Trophoblast cell (in vitro differentiated cells and primary cell): ENCODE results near the gene NR2E3.

ENCODE experiments used
- DNase-seq, 2 donors: peaks; one replicate each; pipeline ENCODE4 v3.0.0-alpha.2; 2016
- H2AFZ ChIP-seq: 2 replicates; pipeline ENCODE4 v1.6.1; 2013; ENCODE audit warnings: low read length, moderate library complexity, mild to moderate bottlenecking; ENCODE audit not compliant: insufficient read depth, poor library complexity
- H2AK5ac ChIP-seq: 2 replicates; pipeline ENCODE4 v1.6.1; 2013; ENCODE audit warnings: mild to moderate bottlenecking, low read length
- H2BK120ac ChIP-seq: 2 replicates; pipeline ENCODE4 v1.6.1; 2013; ENCODE audit warnings: low read length, mild to moderate bottlenecking, moderate library complexity; ENCODE audit not compliant: insufficient read depth, poor library complexity
- H2BK12ac ChIP-seq: 2 replicates; pipeline ENCODE4 v1.6.1; 2013; ENCODE audit warnings: mild to moderate bottlenecking, low read length, moderate library complexity
- H2BK5ac ChIP-seq: 2 replicates; pipeline ENCODE4 v1.6.1; 2013; ENCODE audit warnings: low read length, low read depth, moderate library complexity, mild to moderate bottlenecking; ENCODE audit not compliant: poor library complexity
- H3K14ac ChIP-seq: 2 replicates; pipeline ENCODE4 v1.6.1; 2013; ENCODE audit warnings: mild to moderate bottlenecking, low read length
- H3K18ac ChIP-seq: 2 replicates; pipeline ENCODE4 v1.6.1; 2013; ENCODE audit warnings: mild to moderate bottlenecking, low read length
- H3K23ac ChIP-seq: 2 replicates; pipeline ENCODE4 v1.6.1; 2013; ENCODE audit warnings: low read length
- H3K27ac ChIP-seq: 2 replicates; pipeline ENCODE4 v1.5.1; 2013; ENCODE audit warnings: low read depth, mild to moderate bottlenecking, inconsistent platforms, low read length, moderate library complexity
- H3K27me3 ChIP-seq: 2 replicates; pipeline ENCODE4 v1.6.1; 2013; ENCODE audit warnings: inconsistent platforms, mild to moderate bottlenecking, low read length, moderate library complexity; ENCODE audit not compliant: insufficient read depth
- H3K36me3 ChIP-seq, 2 experiments: 1 replicate in 1 of 2; 2 replicates in 1 of 2; pipeline ENCODE4 v1.6.1; 2013; ENCODE audit warnings: low read length in 2 of 2, mild to moderate bottlenecking in 2 of 2, moderate library complexity in 1 of 2; ENCODE audit not compliant: insufficient read depth in 2 of 2, control insufficient read depth in 1 of 2
- H3K4ac ChIP-seq: 2 replicates; pipeline ENCODE4 v1.6.1; 2013; ENCODE audit warnings: low read depth, mild to moderate bottlenecking, low read length, moderate library complexity
- H3K4me1 ChIP-seq, 2 experiments: 1 replicate in 1 of 2; 2 replicates in 1 of 2; pipeline ENCODE4 v1.6.1; 2013; ENCODE audit warnings: low read length in 2 of 2, mild to moderate bottlenecking in 2 of 2, moderate library complexity in 1 of 2; ENCODE audit not compliant: insufficient read depth in 2 of 2, control insufficient read depth in 1 of 2
- H3K4me2 ChIP-seq: 2 replicates; pipeline ENCODE4 v1.6.1; 2013; ENCODE audit warnings: inconsistent platforms, mild to moderate bottlenecking, low read length, moderate library complexity
- H3K4me3 ChIP-seq: 2 replicates; pipeline ENCODE4 v1.5.1; 2013; ENCODE audit warnings: mild to moderate bottlenecking, low read depth, low read length, inconsistent platforms
- H3K79me1 ChIP-seq: one replicate; pipeline ENCODE4 v1.6.1; 2013; ENCODE audit warnings: low read length
- H3K79me2 ChIP-seq: 2 replicates; pipeline ENCODE4 v1.6.1; 2013; ENCODE audit warnings: low read length, mild to moderate bottlenecking; ENCODE audit not compliant: control insufficient read depth, insufficient read depth, poor library complexity
- H3K9ac ChIP-seq: 2 replicates; pipeline ENCODE4 v1.6.1; 2013; ENCODE audit warnings: mild to moderate bottlenecking, low read length
- H3K9me3 ChIP-seq: 2 replicates; pipeline ENCODE4 v1.6.1; 2013; ENCODE audit warnings: low read depth, mild to moderate bottlenecking, control low read depth, inconsistent platforms, low read length; ENCODE audit not compliant: insufficient read depth
- H4K12ac ChIP-seq: 2 replicates; pipeline ENCODE4 v1.6.1; 2013; ENCODE audit warnings: low read depth, mild to moderate bottlenecking, low read length, moderate library complexity
- H4K8ac ChIP-seq: 2 replicates; pipeline ENCODE4 v1.6.1; 2013; ENCODE audit warnings: low read depth, mild to moderate bottlenecking, low read length, moderate library complexity
- H4K91ac ChIP-seq: one replicate; pipeline ENCODE4 v1.6.1; 2013; ENCODE audit warnings: low read depth, mild to moderate bottlenecking, low read length, moderate library complexity
- WGBS: extraction: QIAGEN DNeasy Blood & Tissue Kit; methylation state at CpG from one replicate; pipeline ENCODE4 v1.1.7; 2013; ENCODE audit warnings: missing lambda C conversion rate; ENCODE audit not compliant: insufficient read length, insufficient coverage; ENCODE audit errors: extremely low coverage; 5-methylcytosine and 5-hydroxymethylcytosine counted together

Gene NR2E3

GRCh38 chr15:71821547-71822129 is 11.3 kb downstream of the NR2E3 start:
- Histone ChIP-seq H4K8ac (no peak overlapping the region), H2BK12ac (no peak overlapping the region), H3K23ac (no peak overlapping the region), H2AFZ (no peak overlapping the region), H3K27ac (no peak overlapping the region), H3K27me3 (no peaks in the 10 kb centered on the region), H3K14ac (no peak overlapping the region), H2BK120ac (no peak overlapping the region), H2BK5ac (no peak overlapping the region), H3K36me3 (peaks cover 4 to 7% of the 10 kb centered on the region in 2 experiments), H4K12ac (no peak overlapping the region), H2AK5ac (no peak overlapping the region), H3K79me1 (no peaks in the 10 kb centered on the region), H3K4me1 (no peaks in the 10 kb centered on the region), H3K9me3 (peaks cover 2% of the 10 kb centered on the region), H3K4me2 (no peak overlapping the region), H4K91ac (no peak overlapping the region), H3K18ac (no peak overlapping the region), H3K79me2 (no peaks in the 10 kb centered on the region), H3K9ac (no peak overlapping the region), H3K4me3 (no peak overlapping the region), H3K4ac (no peak overlapping the region)
- no CpG with 5 or more reads among the region's 5 CpGs for WGBS
- no peak for DNase-seq

- Histone ChIP-seq H4K12ac (no peak overlapping the region), H3K4me2 (no peak overlapping the region), H3K9ac (no peak overlapping the region), H3K79me1 (no peaks in the 10 kb centered on the region), H3K23ac (no peak overlapping the region), H3K27me3 (no peaks in the 10 kb centered on the region), H2BK5ac (no peak overlapping the region), H3K18ac (no peak overlapping the region), H2BK12ac (no peak overlapping the region), H3K4me1 (no peaks in the 10 kb centered on the region), H2AK5ac (no peak overlapping the region), H4K91ac (no peak overlapping the region), H2AFZ (no peak overlapping the region), H3K14ac (no peak overlapping the region), H4K8ac (no peak overlapping the region), H3K36me3 (peaks cover 4 to 10% of the 10 kb centered on the region in 2 experiments), H3K4me3 (no peak overlapping the region), H3K79me2 (no peaks in the 10 kb centered on the region), H3K9me3 (no peaks in the 10 kb centered on the region), H2BK120ac (no peak overlapping the region), H3K27ac (no peak overlapping the region), H3K4ac (no peak overlapping the region)
- DNase-seq: no peak
- WGBS: no CpG with 5 or more reads among the region's 3 CpGs
Measured at GRCh38 chr15:71822890-71823630, 12.7 kb downstream of the NR2E3 start.

GRCh38 chr15:71823801-71824200 is 13.4 kb downstream of the NR2E3 start:
- Histone ChIP-seq H3K36me3 (peaks cover 4 to 10% of the 10 kb centered on the region in 2 experiments), H3K9me3 (no peaks in the 10 kb centered on the region), H3K79me2 (no peaks in the 10 kb centered on the region), H3K27me3 (no peaks in the 10 kb centered on the region), H3K23ac (no peak overlapping the region), H3K4ac (no peak overlapping the region), H4K91ac (no peak overlapping the region), H3K9ac (no peak overlapping the region), H3K4me3 (no peak overlapping the region), H4K12ac (no peak overlapping the region), H2BK12ac (no peak overlapping the region), H3K4me1 (no peaks in the 10 kb centered on the region), H3K27ac (no peak overlapping the region), H4K8ac (no peak overlapping the region), H3K14ac (no peak overlapping the region), H2BK120ac (no peak overlapping the region), H3K79me1 (no peaks in the 10 kb centered on the region), H3K4me2 (no peak overlapping the region), H3K18ac (no peak overlapping the region), H2AFZ (no peak overlapping the region), H2BK5ac (no peak overlapping the region), H2AK5ac (no peak overlapping the region)
- no CpG with 5 or more reads among the region's 3 CpGs for WGBS
- DNase-seq: no peak

- DNase-seq: no peak
- H3K79me1 ChIP-seq: no peaks in the 10 kb centered on the region
- no peak overlapping the region for H2BK12ac ChIP-seq
- no peak overlapping the region for H4K8ac ChIP-seq
- H3K4me3 ChIP-seq: no peak overlapping the region
- H3K27me3 ChIP-seq: no peaks in the 10 kb centered on the region
- H3K14ac ChIP-seq: no peak overlapping the region
- H3K79me2 ChIP-seq: no peaks in the 10 kb centered on the region
- H2BK5ac ChIP-seq: no peak overlapping the region
- H3K4me2 ChIP-seq: no peak overlapping the region
- H4K91ac ChIP-seq: no peak overlapping the region
- H3K27ac ChIP-seq: no peak overlapping the region
- no peak overlapping the region for H3K23ac ChIP-seq
- H3K4me1 ChIP-seq: no peaks in the 10 kb centered on the region
- H3K9me3 ChIP-seq: no peaks in the 10 kb centered on the region
- no peak overlapping the region for H3K9ac ChIP-seq
- H3K36me3 ChIP-seq: peaks cover 4 to 12% of the 10 kb centered on the region in 2 experiments
- no peak overlapping the region for H4K12ac ChIP-seq
- H2AFZ ChIP-seq: no peak overlapping the region
- H3K4ac ChIP-seq: no peak overlapping the region
- no peak overlapping the region for H3K18ac ChIP-seq
- WGBS: no CpG with 5 or more reads among the region's 4 CpGs
- H2BK120ac ChIP-seq: no peak overlapping the region
- H2AK5ac ChIP-seq: no peak overlapping the region
Measured at GRCh38 chr15:71825021-71825730, 14.8 kb downstream of the NR2E3 start.
